GDM1 (cell line): ENCODE data around the gene VRK3.
"Not testable (repeated sequence)": the region's sequence is repeated elsewhere in the genome, so short reads cannot be mapped to it uniquely, and the experiment has no call there.

ENCODE experiments used
- DNase-seq: peaks from one replicate; lab custom pipeline; 2025; lab: John Stamatoyannopoulos, UW

Gene VRK3

DNA sequence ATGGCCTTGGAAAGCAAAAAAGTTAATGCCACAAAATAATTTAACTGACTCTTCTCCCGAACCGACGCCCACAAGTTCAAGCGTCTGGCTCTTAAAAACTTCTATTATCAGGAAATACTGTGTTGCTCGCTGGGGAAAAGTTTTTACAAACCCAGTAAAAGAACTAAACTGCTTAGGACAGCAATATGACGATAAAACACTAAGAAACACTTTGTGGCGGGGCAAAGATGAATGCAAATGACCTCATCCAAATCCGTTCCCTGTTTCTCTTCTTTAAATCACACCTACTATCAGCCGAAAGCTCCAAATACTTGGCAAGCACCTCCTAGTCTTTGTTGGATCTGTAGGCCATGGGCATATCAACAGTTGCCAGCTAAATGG lies 69.1 kb downstream of the VRK3 start:
- no peak for DNase-seq

DNA sequence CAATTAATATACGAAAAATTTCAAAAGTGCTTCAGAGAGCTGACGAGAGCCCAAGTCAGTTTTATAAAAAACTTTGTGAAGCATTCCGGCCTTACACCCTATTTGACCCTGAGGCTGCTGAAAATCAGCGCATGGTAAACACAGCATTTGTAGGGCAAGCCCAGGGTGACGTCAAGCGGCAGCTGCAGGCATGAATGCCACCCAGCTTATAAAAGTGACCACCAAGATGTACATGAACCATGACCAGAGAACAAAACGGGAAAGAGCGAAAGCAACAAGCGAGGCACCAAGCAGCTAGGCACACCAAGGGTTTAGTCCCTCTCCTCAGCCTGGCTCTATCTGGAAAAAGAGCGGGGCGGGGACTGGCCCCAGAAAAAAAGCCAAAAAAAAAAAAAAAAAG lies 70.2 kb downstream of the VRK3 start:
- DNase-seq = no peak

DNA sequence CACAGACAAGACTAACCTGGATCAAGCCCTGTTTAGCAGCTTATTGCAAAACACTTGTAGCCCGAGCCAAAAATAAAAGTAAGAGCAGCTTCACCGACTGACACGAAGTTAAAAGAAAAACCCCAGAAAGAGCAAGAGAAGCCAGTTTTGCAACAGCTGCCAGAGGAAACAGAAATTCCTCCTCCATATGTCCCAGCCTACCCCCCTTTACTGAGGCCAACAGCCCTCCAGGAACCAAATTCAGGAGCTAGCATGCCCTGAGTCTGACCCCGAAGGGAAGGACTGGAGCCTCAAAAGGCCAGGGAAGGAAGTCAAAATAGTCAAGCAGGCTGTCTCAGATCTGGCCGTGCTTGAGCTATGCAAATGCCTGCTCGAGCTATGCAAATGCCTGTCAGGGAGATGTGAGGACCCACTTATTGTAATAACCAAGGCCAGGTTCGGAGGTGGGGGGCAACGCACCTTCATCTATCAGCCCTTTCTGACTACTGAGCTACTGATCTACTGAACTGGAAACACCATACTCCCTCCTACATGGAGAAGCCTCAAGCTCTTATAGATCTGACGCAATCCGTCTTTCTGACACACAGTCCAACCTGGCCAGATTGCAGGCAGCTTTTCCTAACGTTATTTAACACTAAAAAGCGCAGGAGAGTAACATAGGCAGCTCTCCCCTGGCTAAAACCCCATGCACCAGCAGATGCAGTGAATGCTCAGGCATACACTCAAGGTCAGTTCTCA lies 70.9 kb downstream of the VRK3 start:
- DNase-seq = peak; percentile 25

DNA sequence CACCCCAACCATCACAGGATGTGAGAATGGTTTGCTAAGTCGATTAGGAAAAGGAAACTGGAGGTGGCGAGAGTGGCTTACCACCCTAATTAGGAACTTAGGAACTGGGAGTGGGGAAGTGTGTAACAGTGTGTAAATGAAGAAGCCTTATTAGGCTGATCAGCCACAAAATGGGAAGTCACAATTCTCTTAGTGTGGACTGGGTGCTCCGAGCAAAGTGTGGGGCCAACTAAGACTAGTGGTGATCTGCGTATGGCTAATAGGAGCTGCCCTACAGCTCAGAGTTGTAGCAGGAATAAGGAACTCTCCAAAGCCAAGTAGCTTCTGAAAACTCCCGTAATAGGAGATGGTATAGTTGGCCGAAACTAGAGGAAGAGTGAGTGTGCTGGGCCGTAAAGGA lies 71.8 kb downstream of the VRK3 start:
- DNase-seq = no peak

DNA sequence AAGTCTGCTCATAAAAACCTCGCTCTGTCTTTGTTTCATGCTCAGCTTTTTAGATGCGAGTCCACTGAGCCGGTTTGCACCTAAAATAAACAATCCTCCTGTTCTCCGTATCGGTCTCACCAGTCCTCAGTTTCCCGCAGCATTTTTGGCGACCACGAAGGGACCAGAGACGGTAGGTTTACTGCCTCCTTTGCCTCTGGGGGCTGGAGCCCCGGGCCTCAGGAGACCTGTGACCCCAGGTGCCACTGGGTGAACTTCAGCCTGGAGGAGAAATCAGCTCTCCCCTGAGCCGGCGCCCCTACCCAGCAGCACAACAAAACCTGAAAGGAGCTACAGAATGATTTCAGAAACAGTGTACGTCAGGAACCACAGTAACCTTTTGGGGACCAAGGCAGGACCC lies 72.3 kb downstream of the VRK3 start:
- no peak for DNase-seq

DNA sequence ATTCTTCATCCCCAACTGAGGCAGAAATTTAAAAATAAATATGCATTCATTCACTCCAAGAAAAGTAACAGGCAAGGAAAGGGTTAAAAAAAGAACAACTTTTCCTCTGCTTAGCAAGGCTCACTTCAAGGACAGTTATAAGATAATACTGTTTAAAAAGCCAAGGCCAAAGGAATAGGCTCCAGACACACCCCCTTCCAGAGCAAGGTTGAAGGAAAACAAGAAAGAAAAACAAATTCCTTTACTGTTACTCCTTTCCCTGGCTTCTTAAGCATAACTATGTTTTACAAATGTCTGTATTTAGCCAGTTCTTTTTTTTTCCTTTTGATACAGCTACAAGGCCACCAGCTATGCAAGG lies 72.7 kb downstream of the VRK3 start:
- no peak for DNase-seq

DNA sequence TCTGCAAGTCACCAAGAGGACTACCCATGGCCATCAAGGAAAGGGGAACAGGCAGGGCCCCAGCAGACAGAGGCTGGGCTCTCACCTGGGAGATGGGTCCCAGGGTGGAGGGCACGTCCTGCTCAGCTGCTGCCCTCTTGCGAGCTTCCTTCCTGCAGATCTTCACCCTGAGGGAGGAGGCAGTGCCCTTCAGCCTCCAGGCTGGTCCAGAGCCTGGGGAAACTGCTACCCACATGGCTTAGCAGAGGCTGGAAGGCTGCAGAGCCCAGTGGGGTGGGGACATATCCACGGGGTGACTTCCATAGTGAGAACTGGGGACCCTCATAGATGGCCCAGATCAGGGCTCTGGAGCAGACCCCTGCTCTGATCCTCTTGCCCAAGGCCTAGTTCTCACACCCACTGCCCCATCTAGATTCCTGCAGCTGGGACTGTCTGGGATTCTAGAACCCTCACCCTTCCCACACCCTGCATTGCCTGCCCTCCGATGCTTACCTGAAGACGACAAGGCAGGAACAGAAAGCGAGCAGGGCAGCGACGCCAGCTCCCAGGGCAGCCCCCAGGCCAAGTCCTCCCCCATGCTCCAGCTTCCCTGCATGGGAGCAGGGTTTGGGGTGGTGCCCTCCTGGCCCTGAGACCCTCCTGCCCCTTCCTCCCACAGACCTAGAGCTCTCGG lies 73.2 kb downstream of the VRK3 start:
- no peak for DNase-seq

DNA sequence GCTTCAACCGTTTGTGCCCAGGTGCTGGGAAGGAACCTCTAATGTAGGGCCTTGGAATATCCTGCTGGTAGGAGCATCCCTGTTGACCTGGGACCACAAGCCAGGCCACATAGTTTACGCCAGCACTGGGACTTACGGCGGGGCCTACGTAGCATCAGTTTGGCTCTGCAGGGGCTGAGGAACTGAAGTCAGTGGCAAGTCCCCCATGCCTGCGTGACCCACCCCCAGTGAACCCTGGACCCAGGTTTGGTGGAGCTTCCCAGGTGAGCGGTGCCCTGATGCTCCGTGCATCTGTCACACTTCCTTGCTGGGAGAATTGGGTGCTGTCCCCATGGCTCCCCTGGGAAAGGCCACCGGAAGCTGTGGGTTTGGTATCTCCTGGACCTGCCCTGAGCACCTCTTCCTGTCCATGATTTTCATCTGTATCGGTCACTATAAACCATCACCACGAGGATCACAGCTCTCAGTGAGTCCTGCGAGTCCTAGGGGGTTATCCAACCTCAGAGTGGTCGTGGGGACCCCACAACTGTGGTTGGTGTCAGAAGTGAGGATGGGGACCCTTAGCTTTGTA lies 74.1 kb downstream of the VRK3 start:
- no peak for DNase-seq

DNA sequence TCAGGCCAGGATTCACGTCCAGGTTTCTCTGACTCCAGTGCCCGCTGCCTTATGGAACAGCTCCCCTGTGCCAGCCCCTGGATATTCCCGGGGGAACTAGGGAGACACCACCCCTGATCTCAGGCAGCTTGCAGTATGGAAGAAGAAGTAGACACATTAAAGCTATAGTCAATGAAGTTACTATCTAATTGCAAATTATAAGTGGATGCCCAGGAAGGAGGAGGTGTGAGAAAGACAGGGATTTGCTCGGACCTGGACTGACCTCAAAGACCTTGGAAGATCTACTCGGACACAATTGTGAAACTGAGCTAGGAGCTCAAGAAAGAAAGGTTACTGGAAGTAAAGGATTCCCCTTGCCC lies 74.6 kb downstream of the VRK3 start:
- no peak for DNase-seq

DNA sequence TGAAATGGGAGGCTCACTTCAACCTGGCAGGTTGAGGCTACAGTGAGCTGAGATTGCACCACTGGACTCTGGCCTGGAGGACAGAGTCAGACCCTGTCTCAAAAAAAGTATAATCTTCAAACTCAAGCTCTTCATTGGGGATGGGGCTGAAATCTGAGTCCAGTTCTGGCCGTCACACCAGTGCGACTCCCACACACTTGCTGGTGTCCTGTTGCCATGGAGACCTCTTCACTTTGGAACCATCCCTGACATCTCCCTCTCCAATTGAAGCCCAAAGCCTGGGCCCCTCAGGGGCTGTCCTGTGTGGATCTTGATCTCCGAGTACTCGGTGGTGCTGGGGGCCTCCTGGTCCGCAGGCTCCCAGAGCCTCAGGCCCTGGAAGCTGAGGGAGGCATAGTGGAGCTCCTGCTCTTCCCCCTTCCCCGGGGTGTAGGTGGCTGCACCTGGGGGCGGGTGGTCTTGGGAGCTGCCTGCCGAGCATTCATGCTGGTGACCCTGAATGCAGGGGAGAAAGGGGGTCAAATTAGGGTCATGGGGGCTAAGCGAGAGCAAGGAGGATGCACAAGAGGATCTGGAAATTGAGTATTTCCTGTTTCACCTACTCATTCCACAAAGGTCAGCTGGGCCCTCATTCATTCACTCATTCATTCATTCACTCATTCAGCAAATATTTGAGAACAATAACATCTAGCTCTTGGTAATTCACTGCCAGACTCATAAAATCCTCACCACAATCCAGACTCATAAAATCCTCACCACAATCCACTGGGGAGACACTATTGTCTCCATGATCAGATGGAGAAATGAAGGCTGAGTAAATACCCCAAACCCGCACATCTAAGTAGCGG lies 75.2 kb downstream of the VRK3 start:
- no peak for DNase-seq

DNA sequence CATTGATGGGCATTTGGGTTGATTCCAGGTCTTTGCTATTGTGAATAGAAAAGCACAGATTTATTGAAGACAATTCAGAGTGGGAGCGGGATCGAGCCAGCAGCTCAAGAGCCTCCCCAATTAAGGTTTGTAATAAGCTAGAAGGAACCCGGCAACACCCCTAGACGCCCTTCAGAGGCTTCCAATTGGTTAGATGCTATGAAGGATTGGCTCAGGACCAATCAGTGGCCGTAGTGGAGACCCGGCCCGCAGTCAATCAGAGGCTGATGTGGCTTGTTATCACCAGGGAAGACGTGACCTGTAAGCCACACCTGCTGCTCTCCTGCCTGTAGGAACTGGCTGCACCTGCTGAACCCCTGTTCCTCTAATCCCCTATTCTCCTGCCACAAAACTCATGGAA lies 78.8 kb downstream of the VRK3 start:
- DNase-seq = no peak

- DNase-seq = not testable (repeated sequence)
Measured at GRCh38 chr19:49944567-49944966, 80.6 kb downstream of the VRK3 start.

DNA sequence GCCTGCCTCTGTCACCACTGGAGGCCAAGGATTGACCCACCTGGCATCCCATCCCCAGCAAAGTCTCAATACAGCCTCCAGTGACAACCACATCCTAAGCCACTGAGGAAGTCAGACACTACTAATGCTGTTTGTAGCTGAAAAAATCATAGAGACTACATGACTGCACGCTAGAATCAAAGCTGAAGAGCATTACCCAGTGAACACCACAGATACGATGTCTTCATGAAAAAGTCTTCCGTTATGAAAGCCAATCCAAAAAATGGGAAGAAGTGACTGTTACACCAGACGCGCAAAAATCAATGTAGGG lies 84.7 kb downstream of the VRK3 start:
- no peak for DNase-seq

- no peak for DNase-seq
Measured at GRCh38 chr19:49939721-49940481, 85.3 kb downstream of the VRK3 start.

DNA sequence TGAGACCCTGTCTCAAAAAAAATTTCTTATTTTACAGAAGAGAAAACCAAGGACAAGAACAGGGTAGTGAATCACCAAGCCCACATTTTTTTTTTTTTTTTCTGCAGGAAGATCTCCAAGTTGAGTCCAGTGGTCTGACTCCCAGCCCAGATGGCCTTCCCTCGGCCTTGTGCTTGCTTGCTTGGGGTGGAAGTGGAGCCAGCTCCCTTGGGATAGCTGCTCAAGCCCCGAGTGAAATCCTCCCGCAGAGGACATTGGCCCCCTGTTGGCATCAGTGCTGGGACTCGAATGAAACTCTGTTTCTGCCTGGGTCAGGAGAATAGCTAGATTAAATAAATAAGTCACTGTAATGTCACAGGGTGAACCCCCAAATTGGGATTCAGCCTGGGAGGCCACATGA lies 86.5 kb downstream of the VRK3 start:
- no peak for DNase-seq

- DNase-seq = peak; percentile 28
Measured at GRCh38 chr19:49937750-49938381, 87.3 kb downstream of the VRK3 start.

GRCh38 chr19:49936549-49936948 lies 88.6 kb downstream of the VRK3 start:
- DNase-seq = no peak

DNA sequence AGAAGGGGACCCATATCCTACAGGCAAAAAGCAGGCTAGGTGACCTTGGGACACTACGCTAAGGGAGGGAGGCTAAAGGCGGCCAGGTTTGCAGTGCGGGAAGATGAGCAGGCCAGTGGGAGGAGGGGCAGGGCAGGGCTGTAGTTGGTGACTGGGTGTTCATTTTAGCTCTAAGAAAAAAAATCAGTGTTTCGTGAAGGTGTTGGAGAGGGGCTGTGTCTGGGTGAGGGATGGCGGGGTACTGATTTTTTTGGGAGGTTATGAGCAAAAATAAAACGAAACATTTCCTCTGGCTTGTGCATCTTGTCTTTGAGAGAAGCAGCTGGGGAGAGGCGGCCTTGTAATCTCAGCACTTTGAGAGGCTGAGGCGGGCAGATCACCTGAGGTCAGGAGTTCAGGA lies 91.5 kb downstream of the VRK3 start:
- DNase-seq = no peak

GRCh38 chr19:49932731-49933131 lies 92.4 kb downstream of the VRK3 start:
- no peak for DNase-seq

- no peak for DNase-seq
Measured at GRCh38 chr19:49932041-49932451, 93.1 kb downstream of the VRK3 start.

DNA sequence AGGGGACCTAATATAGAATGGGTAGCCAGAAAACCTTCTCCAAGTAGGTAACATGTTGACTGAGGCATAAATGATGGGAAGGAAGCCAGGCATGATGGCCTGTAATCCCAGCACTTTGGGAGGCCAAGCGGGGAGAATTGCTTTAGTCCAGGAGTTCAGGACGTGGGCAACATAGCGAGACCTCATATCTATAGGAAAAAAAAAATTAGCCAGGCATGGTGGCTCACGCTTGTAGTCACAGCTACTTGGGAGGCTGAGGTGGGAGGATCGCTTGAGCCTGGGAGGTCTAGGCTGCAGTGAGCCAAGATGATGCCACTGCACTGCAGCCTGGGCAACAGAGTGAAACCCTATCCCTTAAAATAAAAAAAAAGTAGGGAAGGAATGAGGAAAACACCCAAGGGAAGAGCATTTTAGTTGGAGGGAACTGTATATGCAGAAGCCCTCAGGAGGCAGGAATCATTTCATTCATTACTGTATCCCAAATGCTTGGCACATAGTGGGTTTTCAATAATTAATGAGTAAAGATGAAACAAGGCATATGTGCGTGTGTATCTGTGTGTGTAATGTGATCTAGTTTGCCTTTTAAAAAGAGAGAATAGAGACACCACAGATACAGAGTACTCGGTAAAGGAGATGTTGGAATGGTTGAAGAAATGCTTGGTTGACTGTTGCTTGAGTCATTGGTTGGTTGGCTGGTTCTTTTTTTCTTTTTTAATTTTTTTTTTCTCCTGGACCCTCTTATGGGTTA lies 93.7 kb downstream of the VRK3 start:
- no peak for DNase-seq
